CD14-positive monocyte (primary cell): ENCODE results near the gene SEMA4G. TPM values are rescaled to one million over a fixed set of nuclear protein-coding genes. Genes with fewer than 3 reads are reported as not detected.
A peak's percentile ranks its signal among the peaks of the same experiment; 100 is the strongest.

Experiments
- DNase-seq, 3 donors: peaks; one replicate each; pipeline ENCODE4 v3.0.0-alpha.2; 2011 to 2022
- H2AFZ ChIP-seq: 2 replicates; pipeline ENCODE4 v1.6.0; 2012; ENCODE audit warnings: mild to moderate bottlenecking, low read depth, low read length, inconsistent platforms; ENCODE audit not compliant: insufficient read depth, poor library complexity, severe bottlenecking
- H3K27ac ChIP-seq, 2 donors: 1 replicate in 1 of 2; 2 replicates in 1 of 2; pipeline ENCODE4 v1.5.1; 2012 to 2013; ENCODE audit warnings: low read length in 2 of 2, control low read depth in 1 of 2, inconsistent platforms in 1 of 2, low read depth in 1 of 2, mild to moderate bottlenecking in 1 of 2
- H3K27me3 ChIP-seq, 2 donors: one replicate each; pipeline versions ENCODE4 v1.6.0 to v1.6.1; 2011 to 2013; ENCODE audit warnings: low read length in 2 of 2; ENCODE audit not compliant: control insufficient read depth in 2 of 2, insufficient read depth in 2 of 2
- H3K36me3 ChIP-seq, 2 donors: replicated peaks in 1 of 2; 1 replicate in 1 of 2; 2 replicates in 1 of 2; pipeline versions ENCODE4 v1.5.1 to v1.6.1; 2012 to 2013; ENCODE audit warnings: low read length in 2 of 2, control low read depth in 1 of 2, inconsistent platforms in 1 of 2, mild to moderate bottlenecking in 1 of 2; ENCODE audit not compliant: insufficient read depth in 2 of 2, control insufficient read depth in 1 of 2
- H3K4me1 ChIP-seq, 2 donors: 1 replicate in 1 of 2; 2 replicates in 1 of 2; pipeline versions ENCODE4 v1.5.1 to v1.6.1; 2012 to 2013; ENCODE audit warnings: low read length in 2 of 2, control low read depth in 1 of 2, inconsistent platforms in 1 of 2, mild to moderate bottlenecking in 1 of 2, moderate library complexity in 1 of 2; ENCODE audit not compliant: insufficient read depth in 2 of 2, control insufficient read depth in 1 of 2
- H3K4me2 ChIP-seq: replicated peaks from 2 replicates; pipeline ENCODE3; 2012; ENCODE audit warnings: low read length, moderate library complexity, mild to moderate bottlenecking; ENCODE audit not compliant: poor library complexity, severe bottlenecking; ENCODE audit errors: extremely low read depth
- H3K4me3 ChIP-seq, 3 experiments: fragments of 200-600 bp in 1 of 3; sonication (generic) in 1 of 3; replicated peaks in 1 of 3; 1 replicate in 2 of 3; 2 replicates in 1 of 3; pipeline ENCODE4 v1.5.1; 2011 to 2013; ENCODE audit warnings: low read length in 3 of 3, mild to moderate bottlenecking in 3 of 3, control low read depth in 2 of 3, low read depth in 2 of 3, inconsistent platforms in 1 of 3, moderate library complexity in 1 of 3
- H3K79me2 ChIP-seq: 2 replicates; pipeline ENCODE4 v1.6.0; 2012; ENCODE audit warnings: mild to moderate bottlenecking, control low read depth, inconsistent platforms, low read length, moderate library complexity; ENCODE audit not compliant: insufficient read depth
- H3K9ac ChIP-seq: 2 replicates; pipeline ENCODE4 v1.6.0; 2017; ENCODE audit warnings: low read length, mild to moderate bottlenecking; ENCODE audit not compliant: insufficient read depth, poor library complexity, severe bottlenecking
- H3K9me3 ChIP-seq, 2 donors: replicated peaks in 1 of 2; 1 replicate in 1 of 2; 2 replicates in 1 of 2; pipeline versions ENCODE4 v1.5.1 to v1.6.1; 2012 to 2013; ENCODE audit warnings: low read length in 2 of 2, control low read depth in 1 of 2; ENCODE audit not compliant: control insufficient read depth in 1 of 2, insufficient read depth in 1 of 2
- H4K20me1 ChIP-seq: 2 replicates; pipeline ENCODE4 v1.6.0; 2012; ENCODE audit warnings: mild to moderate bottlenecking, low read length, control low read depth, moderate library complexity; ENCODE audit not compliant: insufficient read depth
- H3K27ac Mint-ChIP-seq, 7 donors: one replicate each; pipeline ENCODE4 v1.8.0; 2020; ENCODE audit warnings: mild to moderate bottlenecking in 7 of 7, mixed read lengths in 7 of 7, moderate library complexity in 6 of 7, inconsistent platforms in 2 of 7
- H3K27me3 Mint-ChIP-seq, 3 donors: one replicate each; pipeline ENCODE4 v1.8.0; 2021 to 2022; ENCODE audit warnings: low read depth in 3 of 3, mild to moderate bottlenecking in 3 of 3, mixed read lengths in 3 of 3, moderate library complexity in 3 of 3, inconsistent platforms in 1 of 3
- H3K36me3 Mint-ChIP-seq, 2 donors: one replicate each; pipeline ENCODE4 v1.8.0; 2020; ENCODE audit warnings: mixed read lengths in 2 of 2, inconsistent platforms in 1 of 2, mild to moderate bottlenecking in 1 of 2
- H3K4me1 Mint-ChIP-seq: one replicate; pipeline ENCODE4 v1.8.0; 2020; ENCODE audit warnings: mild to moderate bottlenecking, mixed read lengths
- H3K4me3 Mint-ChIP-seq, 2 donors: one replicate each; pipeline ENCODE4 v1.8.0; 2020; ENCODE audit warnings: mild to moderate bottlenecking in 2 of 2, mixed read lengths in 2 of 2, moderate library complexity in 1 of 2
- H3K9me3 Mint-ChIP-seq, 7 donors: one replicate each; pipeline ENCODE4 v1.8.0; 2020 to 2022; ENCODE audit warnings: mixed read lengths in 7 of 7, mild to moderate bottlenecking in 6 of 7, moderate library complexity in 6 of 7, inconsistent platforms in 2 of 7
- WGBS: methylation state at CpG from one replicate; pipeline ENCODE4 v1.1.5; 2013; ENCODE audit warnings: missing lambda C conversion rate; ENCODE audit not compliant: insufficient coverage; 5-methylcytosine and 5-hydroxymethylcytosine counted together
- intact Hi-C, 2 donors: fragments of 100-400 bp; cut with micrococcal nuclease; formaldehyde crosslinking; loops; one replicate each; pipeline versions ENCODE4 v1.15.0 to v1.15.1; 2023
- polyA plus RNA-seq, 3 donors: library from polyadenylated mRNA; depleted of rRNA in 1 of 3; unstranded in 2 of 3; stranded (reverse) in 1 of 3; fragments of 300-500 nt in 2 of 3; fragments of >200 nt in 1 of 3; fragmentation: Illumina TruSeq in 2 of 3; gene quantifications; 1 replicate in 2 of 3; 2 replicates in 1 of 3; pipeline ENCODE4 v1.2.3, GENCODE V29; 2012 to 2021
- TF ChIP-seq, protein P1 (sequence below): fragments of 200-600 bp; IDR thresholded peaks from one replicate; pipeline ENCODE4 v1.8.0; 2022; ENCODE audit warnings: antibody characterized with exemption, mild to moderate bottlenecking

The SEMA4G gene
- polyA plus RNA-seq, 3 donors, result 0.24 TPM; not detected in 2

GRCh38 chr10:100942229-100942628 lies 27.1 kb upstream of the SEMA4G start:
- Mint-ChIP-seq H3K4me3 (no peak overlapping the region), H3K9me3 (no peaks in the 10 kb centered on the region), H3K27me3 (no peaks in the 10 kb centered on the region), H3K27ac (peak overlapping the region in 1 of 7 donors; percentile 30), H3K36me3 (peaks cover 83 to 97% of the 10 kb centered on the region in 2 donors), H3K4me1 (no peaks in the 10 kb centered on the region)
- H2AFZ ChIP-seq, result no peak overlapping the region
- H3K4me3 ChIP-seq, result no peak overlapping the region
- no peak overlapping the region for H3K4me2 ChIP-seq
- no peaks in the 10 kb centered on the region for H4K20me1 ChIP-seq
- H3K4me1 ChIP-seq, result no peaks in the 10 kb centered on the region
- intact Hi-C loops, result no loop called here
- no peak for DNase-seq
- no peaks in the 10 kb centered on the region for H3K79me2 ChIP-seq
- H3K9ac ChIP-seq, result no peak overlapping the region
- no peaks in the 10 kb centered on the region for H3K9me3 ChIP-seq
- TF ChIP-seq, protein P1, sequence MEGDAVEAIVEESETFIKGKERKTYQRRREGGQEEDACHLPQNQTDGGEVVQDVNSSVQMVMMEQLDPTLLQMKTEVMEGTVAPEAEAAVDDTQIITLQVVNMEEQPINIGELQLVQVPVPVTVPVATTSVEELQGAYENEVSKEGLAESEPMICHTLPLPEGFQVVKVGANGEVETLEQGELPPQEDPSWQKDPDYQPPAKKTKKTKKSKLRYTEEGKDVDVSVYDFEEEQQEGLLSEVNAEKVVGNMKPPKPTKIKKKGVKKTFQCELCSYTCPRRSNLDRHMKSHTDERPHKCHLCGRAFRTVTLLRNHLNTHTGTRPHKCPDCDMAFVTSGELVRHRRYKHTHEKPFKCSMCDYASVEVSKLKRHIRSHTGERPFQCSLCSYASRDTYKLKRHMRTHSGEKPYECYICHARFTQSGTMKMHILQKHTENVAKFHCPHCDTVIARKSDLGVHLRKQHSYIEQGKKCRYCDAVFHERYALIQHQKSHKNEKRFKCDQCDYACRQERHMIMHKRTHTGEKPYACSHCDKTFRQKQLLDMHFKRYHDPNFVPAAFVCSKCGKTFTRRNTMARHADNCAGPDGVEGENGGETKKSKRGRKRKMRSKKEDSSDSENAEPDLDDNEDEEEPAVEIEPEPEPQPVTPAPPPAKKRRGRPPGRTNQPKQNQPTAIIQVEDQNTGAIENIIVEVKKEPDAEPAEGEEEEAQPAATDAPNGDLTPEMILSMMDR, result no peak
- no peaks in the 10 kb centered on the region for H3K27me3 ChIP-seq
- 100% methylated on average over 1 of the region's 3 CpGs for WGBS
- H3K36me3 ChIP-seq, result peaks cover 91 to 100% of the 10 kb centered on the region in 2 donors
- H3K27ac ChIP-seq, result no peak overlapping the region

GRCh38 chr10:100943508-100943907 lies 25.8 kb upstream of the SEMA4G start:
- TF ChIP-seq, protein P1, result no peak
- H3K4me1 ChIP-seq, result no peaks in the 10 kb centered on the region
- intact Hi-C loops, result no loop called here
- H3K27ac Mint-ChIP-seq, result no peak overlapping the region
- no peaks in the 10 kb centered on the region for H3K9me3 ChIP-seq
- no peaks in the 10 kb centered on the region for H3K4me1 Mint-ChIP-seq
- H3K27ac ChIP-seq, result no peak overlapping the region
- no peaks in the 10 kb centered on the region for H3K9me3 Mint-ChIP-seq
- H3K27me3 ChIP-seq, result no peaks in the 10 kb centered on the region
- no peak overlapping the region for H2AFZ ChIP-seq
- no peak overlapping the region for H3K4me2 ChIP-seq
- no peaks in the 10 kb centered on the region for H4K20me1 ChIP-seq
- H3K4me3 Mint-ChIP-seq, result no peak overlapping the region
- peaks cover 85 to 97% of the 10 kb centered on the region in 2 donors for H3K36me3 Mint-ChIP-seq
- no peaks in the 10 kb centered on the region for H3K79me2 ChIP-seq
- no peaks in the 10 kb centered on the region for H3K27me3 Mint-ChIP-seq
- H3K4me3 ChIP-seq, result no peak overlapping the region
- H3K36me3 ChIP-seq, result peaks cover 91 to 100% of the 10 kb centered on the region in 2 donors
- H3K9ac ChIP-seq, result no peak overlapping the region
- no peak for DNase-seq
